Medulla oblongata (tissue), 1 donor: ENCODE results near the gene ZFAND3.
A peak's percentile ranks its signal among the peaks of the same experiment; 100 is the strongest.

Experiments
- DNase-seq: peaks from one replicate; pipeline ENCODE4 v3.0.0-alpha.2; 2015; ENCODE audit errors: extremely low spot score

ZFAND3 gene

DNA sequence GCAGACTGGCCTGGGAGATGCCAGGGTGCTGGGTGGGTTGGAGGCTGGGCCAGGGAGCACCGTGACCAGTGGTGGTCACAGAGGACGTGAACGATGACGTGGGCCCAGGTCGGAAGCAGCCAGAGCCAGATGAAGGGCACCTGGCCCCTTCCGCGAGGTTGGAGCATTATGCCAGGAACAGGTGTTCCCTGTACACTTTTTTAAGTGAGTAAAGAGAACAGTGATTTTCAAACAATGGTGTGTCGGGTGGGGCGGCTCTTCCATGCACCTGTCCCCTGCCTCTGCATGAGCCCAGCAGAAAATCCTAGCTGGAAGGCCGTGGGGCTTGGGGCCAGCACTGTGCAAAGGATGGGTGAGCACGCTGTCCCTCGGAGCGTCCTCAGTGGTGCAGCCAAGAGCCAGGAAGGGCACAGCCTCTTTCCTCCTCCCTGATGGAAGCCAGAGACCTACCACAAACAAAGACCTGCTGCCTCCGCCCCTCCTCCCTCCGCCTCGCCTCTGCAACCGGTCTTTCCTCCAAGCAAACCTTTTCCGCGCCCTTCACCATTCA is 350.5 kb downstream of the ZFAND3 start:
- no peak for DNase-seq

GRCh38 chr6:38170666-38171355 is 351.3 kb downstream of the ZFAND3 start:
- DNase-seq, result no peak

- no peak for DNase-seq
These were observed 352.6 kb downstream of the ZFAND3 start for GRCh38 chr6:38171997-38172738.

GRCh38 chr6:38172739-38173410 is 353.3 kb downstream of the ZFAND3 start:
- no peak for DNase-seq

DNA sequence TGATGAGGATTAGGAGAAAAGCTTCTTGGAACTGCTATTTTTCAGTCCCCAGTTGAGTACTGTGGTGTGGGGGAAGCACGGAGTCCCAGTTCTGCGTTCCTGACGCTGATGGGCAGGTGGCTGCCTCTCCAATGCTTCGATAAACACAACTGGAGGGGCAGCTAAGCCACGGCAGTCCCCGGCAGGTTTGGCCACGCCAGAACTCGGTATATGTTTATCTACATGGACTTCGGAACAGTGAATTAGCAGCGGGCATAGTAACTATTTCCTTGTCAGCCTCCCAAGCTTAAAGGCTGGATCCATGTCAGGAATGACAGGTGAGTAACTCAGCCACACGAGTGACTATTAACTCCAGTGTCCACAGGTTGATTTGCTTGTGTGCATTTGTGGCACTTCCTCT is 354.4 kb downstream of the ZFAND3 start:
- DNase-seq, result no peak

DNA sequence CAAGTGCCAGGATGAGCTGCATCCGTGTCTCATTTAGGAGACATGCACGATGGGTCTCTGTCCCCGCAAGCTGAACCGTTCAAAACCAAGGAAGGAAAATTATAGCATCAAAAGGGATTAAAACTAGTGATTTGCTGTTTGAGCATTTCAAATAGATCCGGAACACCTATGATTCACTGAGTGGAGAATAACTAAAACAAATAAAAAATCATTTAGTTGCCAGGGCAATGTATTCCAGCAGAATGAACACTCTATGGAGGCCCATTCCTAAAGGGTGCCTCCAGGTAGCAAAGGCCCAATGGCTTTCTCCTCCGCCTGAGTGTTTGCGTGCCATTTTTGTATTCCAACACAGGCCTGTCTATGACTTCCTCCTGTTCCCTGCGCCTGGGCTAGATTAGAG is 354.8 kb downstream of the ZFAND3 start:
- no peak for DNase-seq

DNA sequence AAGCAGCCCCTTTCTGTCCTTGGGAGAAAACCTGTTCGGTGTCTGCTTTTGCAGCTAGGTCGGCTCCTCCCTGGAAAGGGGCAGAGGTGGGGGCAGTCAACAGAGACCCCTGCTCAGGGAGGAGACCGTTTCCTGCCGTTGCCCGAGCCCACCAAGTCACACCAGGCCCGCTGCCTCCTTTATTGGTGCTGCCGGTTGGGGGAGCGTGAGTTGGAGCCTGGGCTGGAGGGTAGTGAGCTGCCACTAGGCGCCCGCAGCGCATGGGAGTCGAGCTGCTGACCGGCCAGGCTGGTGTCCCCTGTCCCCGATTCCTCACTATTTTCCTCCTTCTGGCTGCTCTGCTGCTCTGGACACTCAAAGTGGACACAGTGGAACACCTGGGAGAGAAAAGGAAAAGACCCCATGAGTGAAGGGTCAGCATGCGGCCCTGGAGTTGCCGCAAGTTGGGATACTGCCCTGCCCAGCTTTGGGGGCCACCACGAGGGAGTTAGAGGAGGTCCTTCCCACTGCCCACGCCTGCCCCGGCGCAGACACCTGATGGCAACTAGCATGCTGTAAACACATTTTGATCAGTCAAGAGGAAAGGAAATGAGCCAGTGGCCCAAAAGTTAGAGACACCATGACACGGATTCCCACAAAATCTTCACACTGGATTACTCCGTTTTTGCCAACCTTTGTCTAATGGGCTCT is 355.4 kb downstream of the ZFAND3 start:
- DNase-seq, result no peak

DNA sequence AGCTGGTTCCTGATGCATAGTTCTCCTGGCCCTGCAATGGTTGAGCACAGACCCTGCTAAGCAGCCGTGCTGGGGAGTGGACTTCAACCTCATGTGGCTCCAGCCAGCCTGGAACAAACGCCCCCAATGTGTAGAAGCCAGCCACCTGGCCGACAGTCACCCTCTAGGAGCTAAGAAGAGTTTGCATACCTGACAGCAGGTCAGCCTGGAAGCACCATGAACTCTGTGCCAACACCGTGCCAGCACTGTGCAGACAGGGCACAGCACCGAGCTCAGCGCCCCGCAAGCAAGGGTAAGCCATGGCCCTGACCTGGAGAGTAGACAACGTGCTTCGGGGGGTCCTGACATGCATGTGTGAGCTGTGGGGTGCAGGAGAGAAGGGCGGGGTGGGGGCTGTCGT is 356.3 kb downstream of the ZFAND3 start:
- no peak for DNase-seq

GRCh38 chr6:38176797-38177751 is 357.5 kb downstream of the ZFAND3 start:
- no peak for DNase-seq

GRCh38 chr6:38177882-38178583 is 358.5 kb downstream of the ZFAND3 start:
- DNase-seq, result no peak

GRCh38 chr6:38178584-38178886 is 359.0 kb downstream of the ZFAND3 start:
- DNase-seq, result no peak

- DNase-seq, result no peak
These were observed 359.8 kb downstream of the ZFAND3 start for GRCh38 chr6:38179300-38179699.

GRCh38 chr6:38179794-38180430 is 360.4 kb downstream of the ZFAND3 start:
- no peak for DNase-seq

DNA sequence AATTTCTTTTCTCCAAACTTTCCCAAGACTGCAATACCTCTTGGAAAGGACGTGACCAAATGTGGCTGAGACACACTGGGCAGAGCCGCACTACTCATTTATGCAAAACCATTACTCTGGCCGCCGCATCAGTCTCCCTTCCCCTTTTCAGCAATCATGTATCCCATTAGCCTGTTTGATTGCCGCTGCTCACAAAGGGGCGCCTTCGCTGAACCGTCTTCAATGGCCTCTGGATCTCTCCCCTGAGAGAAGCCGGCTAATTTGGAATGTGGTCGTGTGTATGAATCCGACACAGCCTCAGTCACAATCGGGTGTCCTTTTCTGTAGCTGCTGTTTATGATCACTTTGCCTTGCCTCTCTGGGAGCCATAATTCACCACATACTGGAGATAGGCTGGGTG is 361.1 kb downstream of the ZFAND3 start:
- no peak for DNase-seq

DNA sequence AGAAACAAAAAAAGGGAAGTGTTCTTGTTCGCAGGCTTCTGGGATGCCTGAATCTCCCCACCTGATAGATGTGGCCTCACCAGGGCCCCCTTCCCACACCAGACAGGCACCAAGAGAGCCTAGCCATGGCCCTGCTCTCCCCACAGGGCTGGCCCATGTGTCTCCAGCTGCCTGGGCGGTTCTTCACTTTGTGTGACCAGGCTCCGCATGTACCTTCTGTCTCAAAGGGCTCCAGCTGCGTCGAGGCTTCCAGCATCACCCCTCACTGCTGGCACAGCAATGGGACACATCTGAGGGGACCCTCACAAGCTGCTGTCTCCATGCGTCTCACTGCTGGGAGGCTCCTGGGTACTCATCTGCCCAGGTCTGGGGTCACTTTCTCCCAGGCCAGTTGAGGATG is 362.9 kb downstream of the ZFAND3 start:
- DNase-seq, result no peak

GRCh38 chr6:38183856-38184584 is 364.5 kb downstream of the ZFAND3 start:
- DNase-seq, result no peak

DNA sequence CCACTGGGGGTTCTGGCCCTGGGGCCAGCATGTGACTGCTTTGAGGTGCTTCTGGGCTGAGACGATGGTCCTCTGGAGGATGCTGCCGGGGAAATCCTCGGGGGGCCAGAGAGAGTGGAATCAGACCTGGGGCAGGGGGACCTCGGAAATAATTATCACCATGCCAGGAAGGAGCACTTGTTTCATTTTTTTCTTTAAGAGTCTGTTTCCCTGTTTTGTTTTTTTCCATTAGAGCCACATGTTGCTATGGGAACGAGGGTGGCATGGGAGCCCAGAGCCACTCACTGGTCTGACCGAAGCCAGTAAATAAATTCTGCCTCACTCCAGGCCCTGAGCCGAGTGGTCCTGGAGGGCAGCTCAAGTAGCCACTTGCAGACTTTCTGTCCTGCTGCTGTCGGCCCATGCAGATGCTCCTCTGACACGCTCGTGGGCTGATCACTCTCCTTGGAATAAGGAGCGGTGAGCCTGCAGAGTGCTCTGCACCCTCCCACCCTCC is 365.1 kb downstream of the ZFAND3 start:
- peak; percentile 41 for DNase-seq

GRCh38 chr6:38185244-38185643 is 365.7 kb downstream of the ZFAND3 start:
- peak; percentile 55 for DNase-seq

GRCh38 chr6:38185752-38186151 is 366.2 kb downstream of the ZFAND3 start:
- DNase-seq, result no peak
